ENCODE data around the gene PLCH1. TPM values are rescaled to one million over a fixed set of nuclear protein-coding genes. Genes with fewer than 3 reads are reported as not detected.

The PLCH1 gene
- total and polyA plus RNA-seq, 2 of the 8 experiments (the other 6 are each of a cell fraction or from before 2014, with no cell fraction given), result 5.8 to 17.2 TPM

GRCh38 chr3:155428563-155428962, 316.3 kb downstream of the PLCH1 start (continued):
- TF ChIP-seq SP2 (IDR thresholded peaks at IDR 0.05; ENCODE audit: low read length) (no peak), SIN3A (conservative IDR thresholded peaks at IDR 0.05 in 1 of 2, IDR thresholded peaks at IDR 0.05 in 1 of 2; ENCODE audit: low read depth in 1 of 2, low read length in 2 of 2) (no peak), ZNF274 (IDR thresholded peaks at IDR 0.05; ENCODE audit: borderline replicate concordance, extremely low read depth, low read length) (no peak), USF2 (IDR thresholded peaks at IDR 0.05; ENCODE audit: low read length) (no peak), GABPA (IDR thresholded peaks at IDR 0.05; ENCODE audit: borderline replicate concordance, insufficient read depth, low read length) (no peak), CTBP2 (IDR thresholded peaks at IDR 0.05; ENCODE audit: borderline replicate concordance, insufficient read depth, insufficient read length, low read length) (no peak), CBX8 (IDR thresholded peaks at IDR 0.05; ENCODE audit: borderline replicate concordance, low read depth, low read length) (no peak), POLR2AphosphoS5 (IDR thresholded peaks at IDR 0.05; ENCODE audit: low read depth, low read length) (no peak), CBX5 (IDR thresholded peaks at IDR 0.05; ENCODE audit: low read depth, low read length) (no peak), CEBPB (IDR thresholded peaks at IDR 0.05; ENCODE audit: low read depth, low read length) (no peak)

All from H1 (cell line).